GM23338 (cell line): ENCODE measurements around the gene SLC2A6. TPM values are rescaled to one million over a fixed set of nuclear protein-coding genes. Genes with fewer than 3 reads are reported as not detected.

Experiments used
- ATAC-seq: fragments of 200-7000 bp; cut with Tn5 transposase; 3 replicates; pipeline ENCODE4 v1.9.1; 2020
- DNase-seq: peaks from one replicate; pipeline ENCODE4 v3.0.0-alpha.2; 2015; ENCODE audit warnings: low spot score
- H2AFZ ChIP-seq: fragments of 200-600 bp; sonication (generic); 2 replicates; pipeline ENCODE4 v1.8.0; 2016; ENCODE audit warnings: antibody characterized with exemption, mild to moderate bottlenecking, moderate library complexity
- H3F3A ChIP-seq: fragments of 200-600 bp; sonication (generic); replicated peaks from 2 replicates; pipeline ENCODE4 v1.8.0; 2017; ENCODE audit warnings: antibody characterized with exemption, mixed run types, low read depth
- H3K27ac ChIP-seq: fragments of 200-600 bp; sonication (generic); 2 replicates; pipeline ENCODE4 v1.6.1; 2016; ENCODE audit warnings: low read depth
- H3K27me3 ChIP-seq: fragments of 200-600 bp; sonication (generic); 2 replicates; pipeline ENCODE4 v1.8.0; 2016; ENCODE audit warnings: mild to moderate bottlenecking, mixed run types, moderate library complexity; ENCODE audit not compliant: insufficient read depth
- H3K36me3 ChIP-seq: fragments of 200-600 bp; sonication (generic); 2 replicates; pipeline ENCODE4 v1.8.0; 2016; ENCODE audit warnings: mild to moderate bottlenecking; ENCODE audit not compliant: insufficient read depth
- H3K4me1 ChIP-seq: fragments of 200-600 bp; sonication (generic); 2 replicates; pipeline ENCODE4 v1.8.0; 2016; ENCODE audit warnings: mild to moderate bottlenecking, moderate library complexity; ENCODE audit not compliant: insufficient read depth
- H3K4me2 ChIP-seq: fragments of 200-600 bp; sonication (generic); 2 replicates; pipeline ENCODE4 v1.7.1; 2017; ENCODE audit warnings: mixed run types
- H3K4me3 ChIP-seq: fragments of 200-600 bp; sonication (generic); 2 replicates; pipeline ENCODE4 v1.6.1; 2016; ENCODE audit warnings: mixed run types
- H3K79me2 ChIP-seq: fragments of 200-600 bp; sonication (generic); replicated peaks from 2 replicates; pipeline ENCODE4 v1.8.0; 2017; ENCODE audit warnings: mild to moderate bottlenecking; ENCODE audit not compliant: insufficient read depth
- H3K9me2 ChIP-seq: fragments of 200-600 bp; sonication (generic); 2 replicates; pipeline ENCODE4 v1.8.0; 2017; ENCODE audit not compliant: insufficient read depth
- H4K20me1 ChIP-seq: fragments of 200-600 bp; sonication (generic); replicated peaks from 2 replicates; pipeline ENCODE4 v1.8.0; 2017; ENCODE audit warnings: mild to moderate bottlenecking; ENCODE audit not compliant: insufficient read depth
- H3K27ac Mint-ChIP-seq: 2 replicates; pipeline ENCODE4 v1.8.0; 2020; ENCODE audit warnings: inconsistent platforms, mild to moderate bottlenecking, moderate library complexity, mixed read lengths
- H3K27me3 Mint-ChIP-seq: 3 replicates; pipeline ENCODE4 v1.8.0; 2022; ENCODE audit warnings: low read depth, mild to moderate bottlenecking, moderate library complexity, mixed read lengths, inconsistent platforms; ENCODE audit not compliant: insufficient read depth, poor library complexity
- H3K36me3 Mint-ChIP-seq: 3 replicates; pipeline ENCODE4 v1.8.0; 2021; ENCODE audit warnings: low read depth, mild to moderate bottlenecking, inconsistent platforms, moderate library complexity, mixed read lengths
- H3K4me1 Mint-ChIP-seq: 3 replicates; pipeline ENCODE4 v1.8.0; 2020; ENCODE audit warnings: mild to moderate bottlenecking, inconsistent platforms, mixed read lengths
- H3K4me3 Mint-ChIP-seq: 3 replicates; pipeline ENCODE4 v1.8.0; 2021; ENCODE audit warnings: moderate library complexity, mild to moderate bottlenecking, inconsistent platforms, mixed read lengths
- H3K9me3 Mint-ChIP-seq: 3 replicates; pipeline ENCODE4 v1.8.0; 2020; ENCODE audit warnings: moderate library complexity, mild to moderate bottlenecking, inconsistent platforms, mixed read lengths
- CTCF ChIP-seq, 2 experiments: fragments of 200-600 bp in 1 of 2; sonication (generic) in 1 of 2; conservative IDR thresholded peaks; 2 replicates each; pipeline versions ENCODE4 v1.5.1 to v1.6.1; 2016 to 2017; ENCODE audit warnings: antibody characterized with exemption in 2 of 2, low read depth in 2 of 2, mild to moderate bottlenecking in 2 of 2, moderate library complexity in 1 of 2
- EZH2 ChIP-seq: fragments of 200-600 bp; sonication (generic); IDR thresholded peaks from one replicate; pipeline ENCODE4 v1.8.0; 2017; ENCODE audit warnings: antibody characterized with exemption, mild to moderate bottlenecking, low read depth; ENCODE audit not compliant: unreplicated experiment
- JUNB ChIP-seq: IDR thresholded peaks from one replicate; pipeline ENCODE4 v1.6.1; 2016; ENCODE audit warnings: antibody characterized with exemption; ENCODE audit not compliant: unreplicated experiment
- ZNF114 ChIP-seq: fragments of 250-450 bp; sonication (Bioruptor Pico); IDR thresholded peaks from 2 replicates; pipeline ENCODE4 v1.5.0; 2020; ENCODE audit warnings: mild to moderate bottlenecking, moderate library complexity
- ZNF331 ChIP-seq: fragments of 250-450 bp; sonication (Bioruptor Pico); IDR thresholded peaks from 2 replicates; pipeline ENCODE4 v1.5.0; 2020; ENCODE audit warnings: low read depth, mild to moderate bottlenecking, moderate library complexity
- ZNF462 ChIP-seq: fragments of 250-450 bp; sonication (Bioruptor Pico); IDR thresholded peaks from 2 replicates; pipeline ENCODE4 v1.5.0; 2020; ENCODE audit warnings: mild to moderate bottlenecking, moderate library complexity
- polyA plus RNA-seq: library from polyadenylated mRNA; unstranded; fragments of >200 nt; fragmentation: Nextera tagmentation; extraction: Ambion mirVana; gene quantifications from 2 replicates; pipeline ENCODE4 v1.2.1, GENCODE V29; 2016
- total RNA-seq: library from RNA; depleted of rRNA; stranded (reverse); fragments of >200 nt; shearing (Covaris generic); gene quantifications from 2 replicates; pipeline ENCODE4 v1.2.3, GENCODE V29; 2014
- TF ChIP-seq, protein P1 (sequence below): IDR thresholded peaks from one replicate; pipeline ENCODE4 v1.6.1; 2018; ENCODE audit warnings: antibody characterized with exemption; ENCODE audit not compliant: unreplicated experiment

SLC2A6 gene
- total and polyA plus RNA-seq, 2 experiments from 2014 or later = 17.5 to 39.3 TPM

- peaks cover 4% of the 10 kb centered on the region; the same call in 1 of the 2 replicates for H3K79me2 ChIP-seq
- no peaks in the 10 kb centered on the region for H3F3A ChIP-seq
- no peak overlapping the region for H3K27ac ChIP-seq
- no peak overlapping the region for H2AFZ ChIP-seq
- TF ChIP-seq ZNF331 (CRISPR knock-in tag) (no peak), CTCF (conservative IDR thresholded peaks at IDR 0.05; ENCODE audit: low read depth in 2 of 2) (peak; percentile 33 to 47)
- no peak for ATAC-seq
- Mint-ChIP-seq H3K4me3 (no peak overlapping the region), H3K27me3 (peaks cover 9% of the 10 kb centered on the region), H3K9me3 (no peaks in the 10 kb centered on the region), H3K4me1 (peaks cover 11% of the 10 kb centered on the region; the same call in 2 of the 3 replicates), H3K27ac (no peak overlapping the region), H3K36me3 (no peaks in the 10 kb centered on the region)
- no peaks in the 10 kb centered on the region for H3K9me2 ChIP-seq
- DNase-seq = peak; percentile 41
- peaks cover 15% of the 10 kb centered on the region; the same call in 1 of the 2 replicates for H3K4me1 ChIP-seq
- H3K4me2 ChIP-seq = no peak overlapping the region
- no peaks in the 10 kb centered on the region for H4K20me1 ChIP-seq
- H3K36me3 ChIP-seq = no peaks in the 10 kb centered on the region
- H3K27me3 ChIP-seq = no peaks in the 10 kb centered on the region
- no peak overlapping the region for H3K4me3 ChIP-seq
These were observed 22.5 kb downstream of the SLC2A6 start for GRCh38 chr9:133456409-133456808.

DNA sequence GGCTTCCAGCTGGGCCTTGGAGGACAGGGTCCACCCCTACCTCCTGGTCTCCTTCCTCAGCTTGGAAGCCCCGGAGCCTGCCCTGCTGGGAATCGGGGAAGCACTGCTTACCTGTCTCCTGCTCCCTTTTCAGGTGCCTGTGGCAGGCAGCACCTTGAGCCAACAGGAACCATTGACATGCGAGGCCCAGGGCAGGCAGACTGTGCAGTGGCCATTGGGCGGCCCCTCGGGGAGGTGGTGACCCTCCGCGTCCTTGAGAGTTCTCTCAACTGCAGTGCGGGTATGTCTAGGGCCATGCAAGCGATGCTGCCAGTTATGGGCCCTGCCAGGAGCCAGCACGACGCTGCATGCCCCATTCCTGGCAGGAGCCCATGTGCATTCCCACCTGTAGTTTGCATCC is 23.0 kb downstream of the SLC2A6 start:
- H3K9me3 Mint-ChIP-seq = no peaks in the 10 kb centered on the region
- H3K36me3 ChIP-seq = no peaks in the 10 kb centered on the region
- no peak overlapping the region for H3K4me3 ChIP-seq
- DNase-seq (no peak), ATAC-seq (no peak)
- no peak overlapping the region for H3K27ac Mint-ChIP-seq
- H3K79me2 ChIP-seq = no peaks in the 10 kb centered on the region
- peaks cover 6% of the 10 kb centered on the region; the same call in 1 of the 3 replicates for H3K4me1 Mint-ChIP-seq
- no peaks in the 10 kb centered on the region for H3K27me3 ChIP-seq
- H3K27me3 Mint-ChIP-seq = peaks cover 8% of the 10 kb centered on the region
- no peaks in the 10 kb centered on the region for H3K36me3 Mint-ChIP-seq
- no peaks in the 10 kb centered on the region for H3F3A ChIP-seq
- H3K9me2 ChIP-seq = no peaks in the 10 kb centered on the region
- H3K4me2 ChIP-seq = no peak overlapping the region
- H3K27ac ChIP-seq = no peak overlapping the region
- H3K4me3 Mint-ChIP-seq = no peak overlapping the region
- H4K20me1 ChIP-seq = no peaks in the 10 kb centered on the region
- no peak overlapping the region for H2AFZ ChIP-seq
- peaks cover 12% of the 10 kb centered on the region; the same call in 1 of the 2 replicates for H3K4me1 ChIP-seq
- TF ChIP-seq JUNB = no peak
- TF ChIP-seq ZNF114 (CRISPR knock-in tag) = no peak
- TF ChIP-seq ZNF462 (CRISPR knock-in tag) = no peak
- no peak for TF ChIP-seq EZH2
- TF ChIP-seq, protein P1, sequence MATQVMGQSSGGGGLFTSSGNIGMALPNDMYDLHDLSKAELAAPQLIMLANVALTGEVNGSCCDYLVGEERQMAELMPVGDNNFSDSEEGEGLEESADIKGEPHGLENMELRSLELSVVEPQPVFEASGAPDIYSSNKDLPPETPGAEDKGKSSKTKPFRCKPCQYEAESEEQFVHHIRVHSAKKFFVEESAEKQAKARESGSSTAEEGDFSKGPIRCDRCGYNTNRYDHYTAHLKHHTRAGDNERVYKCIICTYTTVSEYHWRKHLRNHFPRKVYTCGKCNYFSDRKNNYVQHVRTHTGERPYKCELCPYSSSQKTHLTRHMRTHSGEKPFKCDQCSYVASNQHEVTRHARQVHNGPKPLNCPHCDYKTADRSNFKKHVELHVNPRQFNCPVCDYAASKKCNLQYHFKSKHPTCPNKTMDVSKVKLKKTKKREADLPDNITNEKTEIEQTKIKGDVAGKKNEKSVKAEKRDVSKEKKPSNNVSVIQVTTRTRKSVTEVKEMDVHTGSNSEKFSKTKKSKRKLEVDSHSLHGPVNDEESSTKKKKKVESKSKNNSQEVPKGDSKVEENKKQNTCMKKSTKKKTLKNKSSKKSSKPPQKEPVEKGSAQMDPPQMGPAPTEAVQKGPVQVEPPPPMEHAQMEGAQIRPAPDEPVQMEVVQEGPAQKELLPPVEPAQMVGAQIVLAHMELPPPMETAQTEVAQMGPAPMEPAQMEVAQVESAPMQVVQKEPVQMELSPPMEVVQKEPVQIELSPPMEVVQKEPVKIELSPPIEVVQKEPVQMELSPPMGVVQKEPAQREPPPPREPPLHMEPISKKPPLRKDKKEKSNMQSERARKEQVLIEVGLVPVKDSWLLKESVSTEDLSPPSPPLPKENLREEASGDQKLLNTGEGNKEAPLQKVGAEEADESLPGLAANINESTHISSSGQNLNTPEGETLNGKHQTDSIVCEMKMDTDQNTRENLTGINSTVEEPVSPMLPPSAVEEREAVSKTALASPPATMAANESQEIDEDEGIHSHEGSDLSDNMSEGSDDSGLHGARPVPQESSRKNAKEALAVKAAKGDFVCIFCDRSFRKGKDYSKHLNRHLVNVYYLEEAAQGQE = no peak
- no peak for TF ChIP-seq CTCF (conservative IDR thresholded peaks at IDR 0.05; ENCODE audit: low read depth in 2 of 2)
